Psoas muscle (tissue), 8 donors: ENCODE data around the gene RAPGEF6. TPM values are rescaled to one million over a fixed set of nuclear protein-coding genes. Genes with fewer than 3 reads are reported as not detected.

Source experiments
- ATAC-seq, 4 donors: fragments of 200-7000 bp; cut with Tn5 transposase; one replicate each; pipeline ENCODE4 v1.9.1; 2020; ENCODE audit warnings: moderate library complexity in 3 of 4, mild to moderate bottlenecking in 2 of 4
- DNase-seq, 2 donors: peaks; one replicate each; pipeline ENCODE4 v3.0.0-alpha.2; 2020
- H3K27ac ChIP-seq: fragments of 200-600 bp; one replicate; pipeline ENCODE4 v1.8.0; 2022
- H3K27me3 ChIP-seq, 3 donors: fragments of 200-600 bp in 1 of 3; one replicate each; pipeline versions ENCODE4 v1.6.1 to v1.8.0; 2013 to 2022; ENCODE audit warnings: low read length in 2 of 3, mild to moderate bottlenecking in 2 of 3, moderate library complexity in 1 of 3; ENCODE audit not compliant: insufficient read depth in 3 of 3
- H3K36me3 ChIP-seq, 2 donors: fragments of 200-600 bp in 1 of 2; one replicate each; pipeline versions ENCODE4 v1.6.1 to v1.8.0; 2013 to 2022; ENCODE audit warnings: low read depth in 1 of 2, mild to moderate bottlenecking in 1 of 2, moderate library complexity in 1 of 2; ENCODE audit not compliant: insufficient read depth in 1 of 2
- H3K4me1 ChIP-seq: fragments of 200-600 bp; one replicate; pipeline ENCODE4 v1.8.0; 2022
- H3K4me3 ChIP-seq: fragments of 200-600 bp; one replicate; pipeline ENCODE4 v1.8.0; 2022; ENCODE audit warnings: mild to moderate bottlenecking
- H3K9me3 ChIP-seq: fragments of 200-600 bp; one replicate; pipeline ENCODE4 v1.8.0; 2022
- WGBS, 3 donors: extraction: QIAGEN DNeasy Blood & Tissue Kit; methylation state at CpG; one replicate each; pipeline versions ENCODE4 v1.1.6 to v1.1.7; 2013; 5-methylcytosine and 5-hydroxymethylcytosine counted together
- intact Hi-C, 2 donors: fragments of 100-400 bp; cut with DNase I; formaldehyde crosslinking; loops; one replicate each; pipeline versions ENCODE4 v1.11.0 to v1.14.2; 2022
- polyA plus RNA-seq, 3 donors: library from polyadenylated mRNA; stranded (reverse); fragments of 200-250 nt; gene quantifications; one replicate each; pipeline ENCODE4 v1.2.3, GENCODE V29; 2013
- total RNA-seq, 4 donors: library from RNA; stranded (reverse); fragmentation: NEBNext Ultra II Directional in 2 of 4; extraction: Animal tissue kit (Norgen Biotek cat#: 25700) in 2 of 4; gene quantifications; one replicate each; pipeline versions ENCODE4 v1.2.1 to v1.2.4, GENCODE V29; 2021 to 2023
- TF ChIP-seq, protein P1 (sequence below): fragments of 200-600 bp; IDR thresholded peaks from one replicate; pipeline ENCODE4 v1.8.0; 2022; ENCODE audit warnings: antibody characterized with exemption
- donor health status: healthy with polysubstance abuse.
- donor health status: DM: no; HTN: no; CAD: no; lungs with moderate emphysema.
- donor health status: Bipolar disorder and iron deficiency.
- donor health status: healthy.
- donor health status: DM: yes; HTN: yes; CAD: no.
- donor health status: DM: no; HTN: no; CAD: no.
- donor health status: DM: no; HTN: no; CAD: no.
- donor health status: DM: yes; HTN: yes; CAD: no.

RAPGEF6 gene
- total and polyA plus RNA-seq, 7 donors: 1.7 to 14.1 (median 6.9) TPM

DNA sequence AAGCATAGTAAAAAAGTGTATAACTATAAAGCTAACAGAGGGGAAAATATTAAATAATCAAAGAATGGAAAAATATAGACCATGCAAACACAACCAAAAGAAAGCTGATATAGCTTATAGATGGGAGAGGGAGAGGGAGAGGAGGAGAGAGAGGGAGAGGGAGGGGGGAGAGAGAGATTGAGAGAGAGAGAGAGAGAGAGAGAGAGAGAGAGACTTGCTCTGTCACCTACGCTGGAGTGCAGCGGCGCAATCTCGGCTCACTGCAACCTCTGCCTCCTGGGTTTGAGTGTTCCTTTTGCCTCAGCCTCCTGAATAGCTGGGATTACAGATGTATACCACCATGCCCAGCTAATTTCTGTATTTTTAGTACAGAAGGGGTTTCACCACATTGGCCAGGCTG lies 110.6 kb downstream of the RAPGEF6 start:
- Histone ChIP-seq H3K36me3 (peaks cover 0 to 12% of the 10 kb centered on the region in 2 donors), H3K4me1 (peaks cover 22% of the 10 kb centered on the region), H3K9me3 (no peaks in the 10 kb centered on the region), H3K27me3 (no peaks in the 10 kb centered on the region), H3K27ac (no peak overlapping the region), H3K4me3 (no peak overlapping the region)
- intact Hi-C loops: no loop called here
- TF ChIP-seq, protein P1, sequence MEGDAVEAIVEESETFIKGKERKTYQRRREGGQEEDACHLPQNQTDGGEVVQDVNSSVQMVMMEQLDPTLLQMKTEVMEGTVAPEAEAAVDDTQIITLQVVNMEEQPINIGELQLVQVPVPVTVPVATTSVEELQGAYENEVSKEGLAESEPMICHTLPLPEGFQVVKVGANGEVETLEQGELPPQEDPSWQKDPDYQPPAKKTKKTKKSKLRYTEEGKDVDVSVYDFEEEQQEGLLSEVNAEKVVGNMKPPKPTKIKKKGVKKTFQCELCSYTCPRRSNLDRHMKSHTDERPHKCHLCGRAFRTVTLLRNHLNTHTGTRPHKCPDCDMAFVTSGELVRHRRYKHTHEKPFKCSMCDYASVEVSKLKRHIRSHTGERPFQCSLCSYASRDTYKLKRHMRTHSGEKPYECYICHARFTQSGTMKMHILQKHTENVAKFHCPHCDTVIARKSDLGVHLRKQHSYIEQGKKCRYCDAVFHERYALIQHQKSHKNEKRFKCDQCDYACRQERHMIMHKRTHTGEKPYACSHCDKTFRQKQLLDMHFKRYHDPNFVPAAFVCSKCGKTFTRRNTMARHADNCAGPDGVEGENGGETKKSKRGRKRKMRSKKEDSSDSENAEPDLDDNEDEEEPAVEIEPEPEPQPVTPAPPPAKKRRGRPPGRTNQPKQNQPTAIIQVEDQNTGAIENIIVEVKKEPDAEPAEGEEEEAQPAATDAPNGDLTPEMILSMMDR: no peak
- no peak for DNase-seq
- WGBS, 3 donors: 86 to 95% (median 89%) methylated on average over 4 of the region's 4 CpGs
- peak in 2 of 4 donors; percentile 32 to 41 for ATAC-seq

DNA sequence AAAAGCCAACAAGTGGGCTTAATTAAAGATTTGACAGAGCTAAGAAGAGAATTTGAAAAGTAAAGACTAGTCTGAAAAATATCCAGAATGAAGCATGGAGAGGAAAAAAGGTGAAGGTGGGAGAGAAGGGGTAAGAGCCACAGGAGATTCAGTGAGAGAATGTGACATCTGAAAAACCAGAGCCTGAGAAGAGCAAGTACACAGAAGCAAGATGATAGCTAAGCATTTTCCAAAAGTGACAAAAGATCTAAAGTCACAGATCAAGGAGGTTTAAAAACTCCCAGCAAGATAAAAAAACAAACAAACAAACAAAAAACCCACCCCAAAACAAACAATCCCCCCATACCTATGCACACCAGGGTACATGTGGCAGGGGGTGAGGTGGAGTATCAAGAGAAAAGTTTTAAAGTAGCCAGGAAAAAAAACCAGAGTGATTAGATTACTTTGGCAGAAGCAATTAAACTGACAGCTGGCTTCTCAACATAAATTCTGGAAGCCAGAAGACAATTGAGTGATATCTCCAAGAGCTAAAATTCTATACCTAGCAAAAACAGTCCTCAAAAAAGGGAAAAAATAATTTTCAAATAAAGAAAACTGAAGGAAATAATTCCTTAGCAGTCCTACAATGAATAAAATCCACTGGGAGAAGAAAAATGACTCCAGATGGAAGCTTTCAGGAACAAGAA lies 111.4 kb downstream of the RAPGEF6 start:
- peaks cover 22% of the 10 kb centered on the region for H3K4me1 ChIP-seq
- peak in 1 of 4 donors; percentile 52 for ATAC-seq
- H3K4me3 ChIP-seq: no peak overlapping the region
- peaks cover 0 to 17% of the 10 kb centered on the region in 2 donors for H3K36me3 ChIP-seq
- TF ChIP-seq, protein P1: no peak
- no peak for DNase-seq
- no peaks in the 10 kb centered on the region for H3K9me3 ChIP-seq
- H3K27me3 ChIP-seq: no peaks in the 10 kb centered on the region
- intact Hi-C loops: no loop called here
- H3K27ac ChIP-seq: no peak overlapping the region

DNA sequence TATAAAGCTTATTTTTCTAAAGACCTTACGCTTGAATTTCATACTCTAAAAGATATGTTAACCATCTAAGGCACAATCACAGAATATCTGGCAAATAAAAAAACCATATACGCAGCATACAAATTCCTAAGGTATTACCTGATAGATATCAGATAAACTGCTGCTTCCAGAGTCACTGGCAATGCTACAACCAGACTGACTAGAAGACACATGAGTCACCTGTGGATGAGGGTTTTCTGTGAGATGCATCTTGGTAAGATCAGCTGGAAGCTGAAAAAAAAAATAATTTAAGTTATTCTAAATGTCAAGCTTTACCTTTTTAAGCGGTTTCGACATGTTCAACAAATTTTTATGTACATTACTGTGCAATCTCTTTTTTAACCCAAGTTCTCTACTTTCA lies 113.8 kb downstream of the RAPGEF6 start:
- no peaks in the 10 kb centered on the region for H3K9me3 ChIP-seq
- peaks cover 22% of the 10 kb centered on the region for H3K4me1 ChIP-seq
- intact Hi-C loops: no loop called here
- WGBS, 3 donors: 86 to 96% (median 91%) methylated on average over 4 of the region's 4 CpGs
- no peak overlapping the region for H3K4me3 ChIP-seq
- TF ChIP-seq, protein P1: no peak
- DNase-seq (no peak), ATAC-seq (no peak)
- peaks cover 0 to 17% of the 10 kb centered on the region in 2 donors for H3K36me3 ChIP-seq
- no peak overlapping the region for H3K27ac ChIP-seq
- no peaks in the 10 kb centered on the region for H3K27me3 ChIP-seq

DNA sequence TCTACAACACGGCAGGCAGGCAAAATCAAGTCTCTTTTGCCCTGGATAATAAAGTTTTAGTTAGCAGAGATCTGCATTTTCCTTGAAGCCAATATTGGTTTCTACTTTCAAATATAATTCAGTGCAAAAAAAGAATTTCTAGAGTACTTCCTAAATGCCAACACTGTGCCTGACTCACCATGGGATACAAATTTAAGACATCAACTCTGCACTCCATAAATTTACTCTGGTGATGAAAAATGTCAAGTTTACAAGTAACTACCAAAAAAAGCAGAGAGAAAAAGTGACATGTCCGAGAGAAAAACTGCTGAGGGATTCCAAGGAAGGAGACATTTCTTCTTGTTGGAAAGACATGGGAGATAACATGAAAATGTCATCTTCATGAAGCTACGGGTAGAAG lies 119.7 kb downstream of the RAPGEF6 start:
- ATAC-seq (no peak), DNase-seq (no peak)
- no peaks in the 10 kb centered on the region for H3K27me3 ChIP-seq
- peak overlapping the region; percentile 37 for H3K27ac ChIP-seq
- 83 to 87% (median 84%) methylated on average over 3 of the region's 3 CpGs for WGBS, 3 donors
- intact Hi-C loops: no loop called here
- H3K36me3 ChIP-seq: peaks cover 0 to 15% of the 10 kb centered on the region in 2 donors
- H3K4me1 ChIP-seq: peaks cover 10% of the 10 kb centered on the region
- no peaks in the 10 kb centered on the region for H3K9me3 ChIP-seq
- TF ChIP-seq, protein P1: no peak
- H3K4me3 ChIP-seq: no peak overlapping the region
